ENCODE data around the gene UPP2. TPM values are rescaled to one million over a fixed set of nuclear protein-coding genes. Genes with fewer than 3 reads are reported as not detected.

Gene UPP2
- total RNA-seq, 4 donors from 2014 or later: not detected

- in situ Hi-C loops (cut with MboI; ENCODE audit: low sequenced_read_pairs in 4 of 4): no loop called here
Measured at GRCh38 chr2:158099716-158100115, 2.0 kb upstream of the UPP2 start.

GRCh38 chr2:158100411-158100810 is 1.3 kb upstream of the UPP2 start:
- TF ChIP-seq CTCF (IDR thresholded peaks at IDR 0.05 in 4 of 5, conservative IDR thresholded peaks at IDR 0.05 in 1 of 5) (no peak), POLR2A (IDR thresholded peaks at IDR 0.05) (no peak)
- in situ Hi-C loops (cut with MboI; ENCODE audit: low sequenced_read_pairs in 4 of 4) (no loop called here), intact Hi-C loops (cut with DNase I; ENCODE audit: low total_unique reads) (no loop called here)
- H3K27ac ChIP-seq: no peak overlapping the region
- no peak for ATAC-seq
- no peaks in the 10 kb centered on the region for H3K36me3 ChIP-seq
- H3K9me3 ChIP-seq: no peaks in the 10 kb centered on the region
- H3K4me1 ChIP-seq: no peaks in the 10 kb centered on the region
- H3K27me3 ChIP-seq: no peaks in the 10 kb centered on the region
- no peak for DNase-seq
- H3K4me3 ChIP-seq: no peak overlapping the region

More at GRCh38 chr2:158099716-158100115, 2.0 kb upstream of the UPP2 start:
- DNase-seq (no peak), ATAC-seq (no peak)
- no peak for TF ChIP-seq POLR2A (IDR thresholded peaks at IDR 0.05)
- TF ChIP-seq CTCF (IDR thresholded peaks at IDR 0.05 in 4 of 5, conservative IDR thresholded peaks at IDR 0.05 in 1 of 5): no peak
- intact Hi-C loops (cut with DNase I; ENCODE audit: low total_unique reads): no loop called here
- H3K27me3 ChIP-seq: no peaks in the 10 kb centered on the region
- no peaks in the 10 kb centered on the region for H3K9me3 ChIP-seq
- no peak overlapping the region for H3K27ac ChIP-seq
- H3K4me3 ChIP-seq: no peak overlapping the region
- H3K36me3 ChIP-seq: no peaks in the 10 kb centered on the region
- no peaks in the 10 kb centered on the region for H3K4me1 ChIP-seq

- in situ Hi-C loops (cut with MboI; ENCODE audit: low sequenced_read_pairs in 4 of 4) (no loop called here), intact Hi-C loops (cut with DNase I; ENCODE audit: low total_unique reads) (no loop called here)
- Histone ChIP-seq H3K4me1 (no peaks in the 10 kb centered on the region), H3K4me3 (no peak overlapping the region), H3K9me3 (no peaks in the 10 kb centered on the region), H3K36me3 (no peaks in the 10 kb centered on the region), H3K27me3 (no peaks in the 10 kb centered on the region), H3K27ac (no peak overlapping the region)
- ATAC-seq (no peak), DNase-seq (no peak)
- TF ChIP-seq CTCF (IDR thresholded peaks at IDR 0.05 in 4 of 5, conservative IDR thresholded peaks at IDR 0.05 in 1 of 5): no peak
Measured at GRCh38 chr2:158102446-158102845, 770 bp downstream of the UPP2 start.

- in situ Hi-C loops (cut with MboI; ENCODE audit: low sequenced_read_pairs in 4 of 4): no loop called here
- intact Hi-C loops (cut with DNase I; ENCODE audit: low total_unique reads): no loop called here
- no peaks in the 10 kb centered on the region for H3K36me3 ChIP-seq
Measured at GRCh38 chr2:158103411-158104012, 1.8 kb downstream of the UPP2 start.

More at GRCh38 chr2:158103411-158104012, 1.8 kb downstream of the UPP2 start:
- TF ChIP-seq POLR2A (IDR thresholded peaks at IDR 0.05): no peak
- TF ChIP-seq CTCF (IDR thresholded peaks at IDR 0.05 in 4 of 5, conservative IDR thresholded peaks at IDR 0.05 in 1 of 5): no peak
- Histone ChIP-seq H3K4me1 (no peaks in the 10 kb centered on the region), H3K4me3 (no peak overlapping the region), H3K9me3 (no peaks in the 10 kb centered on the region), H3K27me3 (no peaks in the 10 kb centered on the region), H3K27ac (no peak overlapping the region)
- no peak for ATAC-seq
- DNase-seq: no peak

Measured in gastrocnemius medialis (tissue), 4 donors.